Ishikawa (cell line): ENCODE measurements around the gene ERBB4.

Source experiments
- CEBPB ChIP-seq: IDR thresholded peaks from 2 replicates; pipeline ENCODE4 v1.6.1; 2012
- EGR1 ChIP-seq: IDR thresholded peaks from 2 replicates; pipeline ENCODE4 v1.6.1; 2012
- EP300 ChIP-seq: IDR thresholded peaks from 2 replicates; pipeline ENCODE4 v1.6.1; 2012; ENCODE audit warnings: borderline replicate concordance
- FOXM1 ChIP-seq: IDR thresholded peaks from 2 replicates; pipeline ENCODE4 v1.6.1; 2012; ENCODE audit warnings: low read depth, borderline replicate concordance
- MAX ChIP-seq: IDR thresholded peaks from 2 replicates; pipeline ENCODE4 v1.6.1; 2012
- NFIC ChIP-seq: IDR thresholded peaks from 2 replicates; pipeline ENCODE4 v1.6.1; 2012
- REST ChIP-seq: IDR thresholded peaks from 2 replicates; pipeline ENCODE4 v1.6.1; 2012; ENCODE audit warnings: low read depth, mild to moderate bottlenecking
- TEAD4 ChIP-seq: IDR thresholded peaks from 2 replicates; pipeline ENCODE4 v1.6.1; 2012
- YY1 ChIP-seq: IDR thresholded peaks from 2 replicates; pipeline ENCODE4 v1.6.1; 2012; ENCODE audit warnings: low read depth
- ZBTB7A ChIP-seq: IDR thresholded peaks from 2 replicates; pipeline ENCODE4 v1.6.1; 2012; ENCODE audit warnings: low read depth

DNA sequence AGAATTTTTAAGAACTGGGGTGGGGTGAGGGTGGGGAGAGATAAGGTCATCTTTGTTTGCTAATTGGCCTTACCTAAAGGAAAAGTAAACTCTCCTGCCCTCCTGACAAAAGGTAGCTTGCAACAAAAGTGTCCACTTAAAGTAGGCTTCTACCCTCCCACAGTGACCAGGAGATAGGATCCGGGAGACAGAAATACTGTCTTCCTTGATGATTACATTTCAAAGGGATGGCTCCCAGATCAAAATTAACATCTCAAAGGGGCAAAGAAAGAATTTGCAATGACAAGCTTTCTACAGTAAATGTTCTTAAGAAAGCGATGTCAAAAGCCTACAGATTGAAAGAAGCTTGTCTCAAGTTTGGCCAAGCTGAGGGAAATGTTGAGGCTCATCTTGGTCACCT, 1206.9 kb downstream of the ERBB4 start:
- TF ChIP-seq ZBTB7A (no peak), EGR1 (no peak), TEAD4 (no peak), FOXM1 (no peak), EP300 (no peak), YY1 (no peak), CEBPB (no peak), NFIC (no peak), REST (no peak), MAX (no peak)
